IMR-90 (cell line): Measurements from ENCODE around the gene MAGI1.

Experiments used
- CEBPB ChIP-seq: IDR thresholded peaks from 2 replicates; pipeline ENCODE4 v1.6.1; 2012; ENCODE audit warnings: low read depth, low read length, improper control_type of control experiment
- POLR2A ChIP-seq: IDR thresholded peaks from 2 replicates; pipeline ENCODE4 v1.6.1; 2012; ENCODE audit warnings: mild to moderate bottlenecking, low read depth, low read length
- RFX5 ChIP-seq: IDR thresholded peaks from 2 replicates; pipeline ENCODE4 v1.8.0; 2012; ENCODE audit warnings: low read depth, mild to moderate bottlenecking, low read length, moderate library complexity
- TF ChIP-seq, protein P1 (sequence below): conservative IDR thresholded peaks from 2 replicates; pipeline ENCODE4 v1.5.1; 2012; ENCODE audit warnings: mild to moderate bottlenecking, low read depth, low read length, improper control_type of control experiment

DNA sequence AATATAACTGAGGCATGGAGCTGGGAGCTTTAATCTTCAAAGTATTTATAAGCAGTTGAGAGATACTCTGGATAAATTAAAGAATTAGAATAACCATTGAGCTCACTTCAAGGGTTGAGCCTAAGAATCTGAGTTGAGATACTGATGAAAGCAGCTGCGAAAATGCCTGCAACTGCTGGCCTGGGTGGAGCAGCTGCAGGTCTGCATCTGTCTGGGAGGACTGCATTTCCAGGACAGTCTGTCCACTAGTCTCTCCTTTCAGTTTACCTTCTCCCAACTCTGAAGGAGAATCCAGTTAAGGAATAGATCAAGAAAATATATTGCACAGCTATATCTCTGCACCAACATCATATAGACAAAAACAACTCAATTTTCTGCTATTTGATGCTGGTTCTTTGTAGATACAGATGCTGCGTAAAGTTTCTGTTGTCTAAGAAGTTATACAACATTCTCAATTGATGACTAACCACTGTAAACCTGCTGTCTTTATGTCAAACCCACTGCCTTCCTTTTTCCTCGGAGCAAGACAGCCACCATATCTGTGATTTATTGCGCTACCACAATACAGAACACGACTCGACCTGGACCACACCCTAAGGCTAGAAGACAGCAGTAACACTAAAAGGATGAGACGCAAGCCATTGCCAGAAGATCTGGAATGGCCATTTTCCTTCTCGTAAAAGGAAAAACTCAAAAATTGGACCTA is 245.1 kb downstream of the MAGI1 start:
- TF ChIP-seq, protein P1, sequence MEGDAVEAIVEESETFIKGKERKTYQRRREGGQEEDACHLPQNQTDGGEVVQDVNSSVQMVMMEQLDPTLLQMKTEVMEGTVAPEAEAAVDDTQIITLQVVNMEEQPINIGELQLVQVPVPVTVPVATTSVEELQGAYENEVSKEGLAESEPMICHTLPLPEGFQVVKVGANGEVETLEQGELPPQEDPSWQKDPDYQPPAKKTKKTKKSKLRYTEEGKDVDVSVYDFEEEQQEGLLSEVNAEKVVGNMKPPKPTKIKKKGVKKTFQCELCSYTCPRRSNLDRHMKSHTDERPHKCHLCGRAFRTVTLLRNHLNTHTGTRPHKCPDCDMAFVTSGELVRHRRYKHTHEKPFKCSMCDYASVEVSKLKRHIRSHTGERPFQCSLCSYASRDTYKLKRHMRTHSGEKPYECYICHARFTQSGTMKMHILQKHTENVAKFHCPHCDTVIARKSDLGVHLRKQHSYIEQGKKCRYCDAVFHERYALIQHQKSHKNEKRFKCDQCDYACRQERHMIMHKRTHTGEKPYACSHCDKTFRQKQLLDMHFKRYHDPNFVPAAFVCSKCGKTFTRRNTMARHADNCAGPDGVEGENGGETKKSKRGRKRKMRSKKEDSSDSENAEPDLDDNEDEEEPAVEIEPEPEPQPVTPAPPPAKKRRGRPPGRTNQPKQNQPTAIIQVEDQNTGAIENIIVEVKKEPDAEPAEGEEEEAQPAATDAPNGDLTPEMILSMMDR: no peak
- TF ChIP-seq RFX5 (no peak), POLR2A (no peak), CEBPB (no peak)
